Fibroblast of the aortic adventitia (primary cell): ENCODE results near the gene UTY. TPM values are rescaled to one million over a fixed set of nuclear protein-coding genes. Genes with fewer than 3 reads are reported as not detected.

Experiments
- DNase-seq: peaks from one replicate; pipeline ENCODE4 v3.0.0-alpha.2; 2010; ENCODE audit warnings: low read depth
- H3K4me3 ChIP-seq: 2 replicates; pipeline ENCODE4 v1.5.1; 2011; ENCODE audit warnings: low read depth, mild to moderate bottlenecking, control low read depth, low read length, moderate library complexity
- CTCF ChIP-seq: IDR thresholded peaks from 2 replicates; pipeline ENCODE4 v1.5.1; 2011; ENCODE audit warnings: mild to moderate bottlenecking, low read length, control low read depth, inconsistent platforms; ENCODE audit not compliant: insufficient read depth
- total RNA-seq: library from RNA; depleted of rRNA; stranded (reverse); fragments of >200 nt; gene quantifications from 2 replicates; pipeline ENCODE4 v1.2.3, GENCODE V29; 2012; ENCODE audit warnings: low replicate concordance

The UTY gene
- total RNA-seq, 1 donor: not detected

GRCh38 chrY:13343307-13343946, 136.4 kb downstream of the UTY start:
- TF ChIP-seq CTCF: no peak
- DNase-seq: no peak
- no peak overlapping the region for H3K4me3 ChIP-seq

- H3K4me3 ChIP-seq: no peak overlapping the region
Observed at GRCh38 chrY:13339939-13340338, 139.9 kb downstream of the UTY start.

GRCh38 chrY:13339381-13339780, 140.5 kb downstream of the UTY start:
- no peak for TF ChIP-seq CTCF
- DNase-seq: no peak
- H3K4me3 ChIP-seq: no peak overlapping the region

More at GRCh38 chrY:13339939-13340338, 139.9 kb downstream of the UTY start:
- no peak for DNase-seq
- TF ChIP-seq CTCF: no peak

DNA sequence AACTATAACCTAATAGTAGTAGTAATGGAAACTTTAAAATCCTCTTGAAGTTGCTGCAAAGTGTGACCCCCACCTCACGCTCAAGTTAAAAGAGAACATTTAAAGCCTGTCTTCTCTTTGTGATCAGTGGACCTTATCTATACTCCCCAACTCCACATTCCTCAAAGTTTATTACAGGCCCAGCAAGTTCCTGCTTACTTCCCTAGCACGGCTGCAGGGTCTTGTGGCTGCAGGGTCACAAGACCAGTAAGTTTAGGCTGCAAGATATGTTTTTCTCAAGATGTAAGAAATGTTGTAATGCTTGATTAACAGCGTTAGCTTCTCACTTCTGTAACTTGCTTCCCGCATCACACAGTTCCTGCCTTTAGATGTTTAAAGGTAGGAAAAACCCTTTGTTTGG, 141.1 kb downstream of the UTY start:
- DNase-seq: no peak
- no peak for TF ChIP-seq CTCF
- no peak overlapping the region for H3K4me3 ChIP-seq

- no peak overlapping the region for H3K4me3 ChIP-seq
- TF ChIP-seq CTCF: no peak
- no peak for DNase-seq
Observed at GRCh38 chrY:13337934-13338333, 141.9 kb downstream of the UTY start.

GRCh38 chrY:13333791-13334190, 146.0 kb downstream of the UTY start:
- no peak for TF ChIP-seq CTCF
- H3K4me3 ChIP-seq: no peak overlapping the region
- DNase-seq: no peak

GRCh38 chrY:13330651-13331050, 149.2 kb downstream of the UTY start:
- no peak for DNase-seq
- H3K4me3 ChIP-seq: no peak overlapping the region
- no peak for TF ChIP-seq CTCF
